Measurements from ENCODE around the gene MS4A3.
"Not testable (repeated sequence)": the region's sequence is repeated elsewhere in the genome, so short reads cannot be mapped to it uniquely, and the experiment has no call there.

Gene MS4A3

GRCh38 chr11:60029015-60029632, 27.3 kb upstream of the MS4A3 start:
- DNase-seq (ENCODE audit: low read depth in 1 of 2, low spot score in 1 of 2) = no peak
- TF ChIP-seq SPI1 (IDR thresholded peaks at IDR 0.05; ENCODE audit: borderline replicate concordance, low read depth) (no peak), GABPA (IDR thresholded peaks at IDR 0.05; ENCODE audit: low read depth) (no peak), REST (IDR thresholded peaks at IDR 0.05; ENCODE audit: insufficient replicate concordance, low read depth) (no peak), POLR2AphosphoS5 (IDR thresholded peaks at IDR 0.05; ENCODE audit: low read depth) (no peak), CTCF (IDR thresholded peaks at IDR 0.05; ENCODE audit: insufficient read depth, low read length) (no peak)

GRCh38 chr11:60040109-60040508, 16.4 kb upstream of the MS4A3 start, which contains the start of gene OOSP2:
Gene OOSP2, plus strand, starts transcription at chr11:60040409. Its CDS starts 51 bp downstream, at chr11:60040460.
- DNase-seq (ENCODE audit: low read depth in 1 of 2, low spot score in 1 of 2) = no peak
- Histone ChIP-seq H3K27me3 (ENCODE audit: insufficient read depth, poor library complexity, severe bottlenecking) (no peaks in the 10 kb centered on the region), H3K4me3 (replicated peaks; ENCODE audit: insufficient read depth, low read length) (no peak within 1 kb of the TSS), H3K27ac (replicated peaks) (no peak within 1 kb of the TSS)
- no peak for TF ChIP-seq GABPA (IDR thresholded peaks at IDR 0.05; ENCODE audit: low read depth)
- TF ChIP-seq SPI1 (IDR thresholded peaks at IDR 0.05; ENCODE audit: borderline replicate concordance, low read depth) = no peak
- TF ChIP-seq CTCF (IDR thresholded peaks at IDR 0.05; ENCODE audit: insufficient read depth, low read length) = no peak
- no peak for TF ChIP-seq POLR2AphosphoS5 (IDR thresholded peaks at IDR 0.05; ENCODE audit: low read depth)
- no peak for TF ChIP-seq REST (IDR thresholded peaks at IDR 0.05; ENCODE audit: insufficient replicate concordance, low read depth)

More at GRCh38 chr11:60029015-60029632, 27.3 kb upstream of the MS4A3 start:
- Histone ChIP-seq H3K27me3 (ENCODE audit: insufficient read depth, poor library complexity, severe bottlenecking) (no peaks in the 10 kb centered on the region), H3K4me3 (replicated peaks; ENCODE audit: insufficient read depth, low read length) (no peak overlapping the region), H3K27ac (replicated peaks) (no peak overlapping the region)

GRCh38 chr11:60050422-60050821, 6.0 kb upstream of the MS4A3 start:
- H3K27me3 ChIP-seq (ENCODE audit: insufficient read depth, poor library complexity, severe bottlenecking); H3K4me3 ChIP-seq (replicated peaks; ENCODE audit: insufficient read depth, low read length); H3K27ac ChIP-seq (replicated peaks); DNase-seq (ENCODE audit: low read depth in 1 of 2, low spot score in 1 of 2): not testable (repeated sequence)

GRCh38 chr11:60050839-60051238, 5.6 kb upstream of the MS4A3 start:
- not testable (repeated sequence) for H3K4me3 ChIP-seq (replicated peaks; ENCODE audit: insufficient read depth, low read length); DNase-seq (ENCODE audit: low read depth in 1 of 2, low spot score in 1 of 2); H3K27me3 ChIP-seq (ENCODE audit: insufficient read depth, poor library complexity, severe bottlenecking); H3K27ac ChIP-seq (replicated peaks)

GRCh38 chr11:60059052-60059451, 2.6 kb downstream of the MS4A3 start:
- no peak for DNase-seq (ENCODE audit: low read depth in 1 of 2, low spot score in 1 of 2)
- H3K27ac ChIP-seq (replicated peaks) = peak overlapping the region; percentile 95
- no peaks in the 10 kb centered on the region for H3K27me3 ChIP-seq (ENCODE audit: insufficient read depth, poor library complexity, severe bottlenecking)
- TF ChIP-seq CTCF (IDR thresholded peaks at IDR 0.05; ENCODE audit: insufficient read depth, low read length) (no peak), POLR2AphosphoS5 (IDR thresholded peaks at IDR 0.05; ENCODE audit: low read depth) (no peak), REST (IDR thresholded peaks at IDR 0.05; ENCODE audit: insufficient replicate concordance, low read depth) (no peak), GABPA (IDR thresholded peaks at IDR 0.05; ENCODE audit: low read depth) (no peak), SPI1 (IDR thresholded peaks at IDR 0.05; ENCODE audit: borderline replicate concordance, low read depth) (no peak)
- H3K4me3 ChIP-seq (replicated peaks; ENCODE audit: insufficient read depth, low read length) = peak overlapping the region; percentile 60
